ENCODE data around the gene FAM53B. TPM values are rescaled to one million over a fixed set of nuclear protein-coding genes. Genes with fewer than 3 reads are reported as not detected.

Gene FAM53B
- polyA plus RNA-seq, 1 of the 3 experiments (the other 2 are of a cell fraction) = 5.6 TPM

DNA sequence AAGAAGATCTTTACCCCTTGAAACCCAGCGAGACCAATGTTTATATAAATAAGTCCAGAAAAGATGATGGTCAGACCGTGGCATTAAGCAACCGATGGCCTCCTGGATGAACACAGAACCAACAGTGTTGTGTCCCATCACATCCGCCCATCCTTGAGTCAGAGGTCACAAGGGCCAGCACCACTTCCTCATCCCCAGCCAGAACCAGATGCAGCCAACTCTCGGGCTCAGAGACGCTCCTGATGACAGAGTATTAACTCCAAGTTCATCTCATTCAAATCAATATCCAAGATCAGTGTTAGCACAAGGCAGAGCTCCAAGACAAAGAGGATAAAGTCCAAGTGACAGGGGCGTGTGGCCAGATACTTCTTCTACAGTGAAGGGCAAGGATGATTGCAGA is 63.5 kb downstream of the FAM53B start (continued):
- TF ChIP-seq, protein P1, sequence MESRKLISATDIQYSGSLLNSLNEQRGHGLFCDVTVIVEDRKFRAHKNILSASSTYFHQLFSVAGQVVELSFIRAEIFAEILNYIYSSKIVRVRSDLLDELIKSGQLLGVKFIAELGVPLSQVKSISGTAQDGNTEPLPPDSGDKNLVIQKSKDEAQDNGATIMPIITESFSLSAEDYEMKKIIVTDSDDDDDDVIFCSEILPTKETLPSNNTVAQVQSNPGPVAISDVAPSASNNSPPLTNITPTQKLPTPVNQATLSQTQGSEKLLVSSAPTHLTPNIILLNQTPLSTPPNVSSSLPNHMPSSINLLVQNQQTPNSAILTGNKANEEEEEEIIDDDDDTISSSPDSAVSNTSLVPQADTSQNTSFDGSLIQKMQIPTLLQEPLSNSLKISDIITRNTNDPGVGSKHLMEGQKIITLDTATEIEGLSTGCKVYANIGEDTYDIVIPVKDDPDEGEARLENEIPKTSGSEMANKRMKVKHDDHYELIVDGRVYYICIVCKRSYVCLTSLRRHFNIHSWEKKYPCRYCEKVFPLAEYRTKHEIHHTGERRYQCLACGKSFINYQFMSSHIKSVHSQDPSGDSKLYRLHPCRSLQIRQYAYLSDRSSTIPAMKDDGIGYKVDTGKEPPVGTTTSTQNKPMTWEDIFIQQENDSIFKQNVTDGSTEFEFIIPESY (IDR thresholded peaks at IDR 0.05; ENCODE audit: borderline replicate concordance, low read depth) = no peak
- TF ChIP-seq NRF1 (IDR thresholded peaks at IDR 0.05; ENCODE audit: low read depth, low read length) (no peak), EZH2phosphoT487 (IDR thresholded peaks at IDR 0.05; ENCODE audit: borderline replicate concordance, low read depth) (no peak), FOSL2 (IDR thresholded peaks at IDR 0.05; ENCODE audit: borderline replicate concordance, low read depth) (no peak), FOXJ3 (CRISPR knock-in tag; IDR thresholded peaks at IDR 0.05) (no peak)
- TF ChIP-seq, protein P2, sequence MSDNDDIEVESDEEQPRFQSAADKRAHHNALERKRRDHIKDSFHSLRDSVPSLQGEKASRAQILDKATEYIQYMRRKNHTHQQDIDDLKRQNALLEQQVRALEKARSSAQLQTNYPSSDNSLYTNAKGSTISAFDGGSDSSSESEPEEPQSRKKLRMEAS (IDR thresholded peaks at IDR 0.05; ENCODE audit: low read depth) = no peak
- TF ChIP-seq, protein P3, sequence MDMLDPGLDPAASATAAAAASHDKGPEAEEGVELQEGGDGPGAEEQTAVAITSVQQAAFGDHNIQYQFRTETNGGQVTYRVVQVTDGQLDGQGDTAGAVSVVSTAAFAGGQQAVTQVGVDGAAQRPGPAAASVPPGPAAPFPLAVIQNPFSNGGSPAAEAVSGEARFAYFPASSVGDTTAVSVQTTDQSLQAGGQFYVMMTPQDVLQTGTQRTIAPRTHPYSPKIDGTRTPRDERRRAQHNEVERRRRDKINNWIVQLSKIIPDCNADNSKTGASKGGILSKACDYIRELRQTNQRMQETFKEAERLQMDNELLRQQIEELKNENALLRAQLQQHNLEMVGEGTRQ (IDR thresholded peaks at IDR 0.05; ENCODE audit: borderline replicate concordance, low read depth, low read length) = no peak

DNA sequence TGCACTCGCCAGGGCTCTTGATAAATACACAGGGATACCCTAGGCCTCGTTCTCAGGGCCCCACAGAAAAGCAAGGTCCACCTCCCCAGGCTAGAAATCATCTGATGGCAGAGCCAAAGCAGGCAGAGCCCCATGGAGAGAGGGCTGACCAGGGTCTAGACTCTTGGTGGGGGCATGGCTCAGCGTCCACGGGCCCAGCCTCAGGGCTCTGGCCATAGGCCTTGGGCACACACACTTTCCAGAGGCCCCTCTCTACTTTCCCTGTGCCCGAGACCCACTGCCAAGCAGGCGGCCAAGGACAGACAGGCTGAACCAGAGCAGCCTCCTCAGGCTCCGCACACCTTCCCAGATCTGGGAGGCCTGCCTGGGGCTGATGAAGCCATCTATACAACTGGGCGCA is 64.8 kb downstream of the FAM53B start:
- no peaks in the 10 kb centered on the region for H3K9me2 ChIP-seq
- H3K79me2 ChIP-seq (ENCODE audit: insufficient read depth) = peaks cover 11% of the 10 kb centered on the region; the same call in 1 of the 2 replicates
- DNase-seq = no peak
- peaks cover 6 to 23% of the 10 kb centered on the region in 2 experiments for H3K36me3 ChIP-seq (replicated peaks in 1 of 2; ENCODE audit: control insufficient read depth in 1 of 2, insufficient read depth in 2 of 2, low read length in 1 of 2)
- no peak overlapping the region for H3K4me3 ChIP-seq (ENCODE audit: low read depth in 2 of 2, low read length in 1 of 2)
- ChIA-PET CTCF (interaction anchor here (2.4 kb wide), 1 partner anchor 12 kb away, joined by 7 read pairs; no protein-coding TSS in a partner anchor), POLR2A (no interaction called here)
- no peaks in the 10 kb centered on the region for H3K27me3 ChIP-seq (ENCODE audit: insufficient read depth)
- peak overlapping the region in 1 of 2 experiments; percentile 95; a peak in 2 of 4 replicates for H3K27ac ChIP-seq (ENCODE audit: low read depth in 2 of 2, low read length in 1 of 2)
- no peaks in the 10 kb centered on the region for H3F3A ChIP-seq (replicated peaks; ENCODE audit: insufficient read depth)
- H3K4me2 ChIP-seq = no peak overlapping the region
- 79% methylated on average over 6 of the region's 8 CpGs for WGBS (ENCODE audit: low lambda C conversion rate)
- TF ChIP-seq TAF1 (IDR thresholded peaks at IDR 0.05; ENCODE audit: borderline replicate concordance, low read depth, low read length) = no peak
- TF ChIP-seq, protein P4, sequence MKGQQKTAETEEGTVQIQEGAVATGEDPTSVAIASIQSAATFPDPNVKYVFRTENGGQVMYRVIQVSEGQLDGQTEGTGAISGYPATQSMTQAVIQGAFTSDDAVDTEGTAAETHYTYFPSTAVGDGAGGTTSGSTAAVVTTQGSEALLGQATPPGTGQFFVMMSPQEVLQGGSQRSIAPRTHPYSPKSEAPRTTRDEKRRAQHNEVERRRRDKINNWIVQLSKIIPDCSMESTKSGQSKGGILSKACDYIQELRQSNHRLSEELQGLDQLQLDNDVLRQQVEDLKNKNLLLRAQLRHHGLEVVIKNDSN (IDR thresholded peaks at IDR 0.05; ENCODE audit: borderline replicate concordance, low read depth) = no peak
- TF ChIP-seq POLR2AphosphoS5 (IDR thresholded peaks at IDR 0.05; ENCODE audit: low read depth, low read length) = no peak
- TF ChIP-seq EP300 (IDR thresholded peaks at IDR 0.05; ENCODE audit: borderline replicate concordance in 1 of 2, low read depth in 1 of 2, low read length in 1 of 2) = no peak
- H3K9me3 ChIP-seq = no peaks in the 10 kb centered on the region
- no peak overlapping the region for H2AFZ ChIP-seq (ENCODE audit: low read depth)
- H3K9ac ChIP-seq = no peak overlapping the region
- H3K4me1 ChIP-seq (ENCODE audit: control insufficient read depth in 1 of 2, insufficient read depth in 2 of 2, low read depth in 1 of 2, low read length in 1 of 2) = peaks cover 0 to 37% of the 10 kb centered on the region in 2 experiments; a peak in 1 of 4 replicates
- no peaks in the 10 kb centered on the region for H4K20me1 ChIP-seq (ENCODE audit: insufficient read depth)
